Glomerular visceral epithelial cell (primary cell): ENCODE data around the gene DUSP14.

Experiments used
- DNase-seq: peaks from one replicate; pipeline ENCODE4 v3.0.0-alpha.2; 2016; ENCODE audit errors: extremely low spot score

The DUSP14 gene

GRCh38 chr17:37558299-37558698 is 68.6 kb downstream of the DUSP14 start:
- no peak for DNase-seq

GRCh38 chr17:37562016-37562745 is 72.5 kb downstream of the DUSP14 start:
- no peak for DNase-seq
